CD4-positive, alpha-beta T cell (primary cell): ENCODE data around the gene IL24. TPM values are rescaled to one million over a fixed set of nuclear protein-coding genes. Genes with fewer than 3 reads are reported as not detected.

ENCODE experiments used
- ATAC-seq: fragments of 200-7000 bp; cut with Tn5 transposase; one replicate; pipeline ENCODE4 v1.10.0; 2022; ENCODE audit warnings: mild to moderate bottlenecking; ENCODE audit not compliant: poor library complexity
- CTCF ChIA-PET: fragments of 350-600 bp; sonication (Branson Sonifier 250); formaldehyde crosslinking; loops from one replicate; lab custom pipeline; 2021; ENCODE audit warnings: antibody characterized with exemption, inconsistent platforms; lab: Charles Lee
- POLR2A ChIA-PET: fragments of 350-600 bp; sonication (Branson Sonifier 250); formaldehyde crosslinking; loops from one replicate; lab custom pipeline; 2021; ENCODE audit warnings: antibody characterized with exemption, inconsistent platforms; lab: Charles Lee
- DNase-seq, 14 experiments: peaks; one replicate each; pipeline ENCODE4 v3.0.0-alpha.2; 2013 to 2020; ENCODE audit warnings: mixed read lengths in 2 of 14
- H3K27ac ChIP-seq, 2 donors: one replicate each; pipeline versions ENCODE4 v1.5.1 to v1.7.0; 2013; ENCODE audit warnings: low read length in 2 of 2, low read depth in 1 of 2, mild to moderate bottlenecking in 1 of 2
- H3K27me3 ChIP-seq, 2 experiments: 1 replicate in 1 of 2; 2 replicates in 1 of 2; pipeline versions ENCODE4 v1.6.1 to v1.7.0; 2013; ENCODE audit warnings: low read length in 2 of 2, control low read depth in 1 of 2, mild to moderate bottlenecking in 1 of 2, moderate library complexity in 1 of 2; ENCODE audit not compliant: insufficient read depth in 2 of 2, control insufficient read depth in 1 of 2
- H3K36me3 ChIP-seq: one replicate; pipeline ENCODE4 v1.6.1; 2013; ENCODE audit warnings: low read length, control low read depth; ENCODE audit not compliant: insufficient read depth
- H3K4me1 ChIP-seq: one replicate; pipeline ENCODE4 v1.6.1; 2013; ENCODE audit warnings: low read length, control low read depth; ENCODE audit not compliant: insufficient read depth
- H3K4me3 ChIP-seq: one replicate; pipeline ENCODE4 v1.5.1; 2013; ENCODE audit warnings: mild to moderate bottlenecking, low read length, moderate library complexity
- H3K9me3 ChIP-seq, 2 experiments: 1 replicate in 1 of 2; 2 replicates in 1 of 2; pipeline versions ENCODE4 v1.6.1 to v1.7.0; 2013; ENCODE audit warnings: low read length in 2 of 2, mild to moderate bottlenecking in 2 of 2, control low read depth in 1 of 2, moderate library complexity in 1 of 2; ENCODE audit not compliant: control insufficient read depth in 1 of 2, insufficient read depth in 1 of 2
- H3K27ac Mint-ChIP-seq: one replicate; pipeline ENCODE4 v1.8.0; 2020; ENCODE audit warnings: mixed read lengths
- H3K27me3 Mint-ChIP-seq: one replicate; pipeline ENCODE4 v1.8.0; 2021; ENCODE audit warnings: mixed read lengths
- H3K36me3 Mint-ChIP-seq: one replicate; pipeline ENCODE4 v1.8.0; 2021; ENCODE audit warnings: low read depth, mixed read lengths
- H3K4me1 Mint-ChIP-seq: one replicate; pipeline ENCODE4 v1.8.0; 2021; ENCODE audit warnings: low read depth, mixed read lengths
- H3K4me3 Mint-ChIP-seq: one replicate; pipeline ENCODE4 v1.8.0; 2020; ENCODE audit warnings: mild to moderate bottlenecking, mixed read lengths
- H3K9me3 Mint-ChIP-seq: one replicate; pipeline ENCODE4 v1.8.0; 2020; ENCODE audit warnings: mixed read lengths
- intact Hi-C, 2 experiments: fragments of 100-400 bp; cut with DNase I in 1 of 2; cut with micrococcal nuclease in 1 of 2; formaldehyde crosslinking; loops; one replicate each; pipeline versions ENCODE4 v1.15.1 to v1.9.0; 2023 to 2025; cut with DNase I, micrococcal nuclease
- total RNA-seq, 174 experiments: library from RNA in 2 of 174; stranded (reverse) in 2 of 174; gene quantifications; one replicate each; pipeline ENCODE4 v1.2.3 and lab custom pipeline; 2021 to 2026
- TF ChIP-seq, protein P1 (sequence below): fragments of 200-600 bp; IDR thresholded peaks from one replicate; pipeline ENCODE4 v1.8.0; 2022; ENCODE audit warnings: antibody characterized with exemption, mild to moderate bottlenecking

The IL24 gene
- total RNA-seq, 2 experiments from 2014 or later, result not detected

DNA sequence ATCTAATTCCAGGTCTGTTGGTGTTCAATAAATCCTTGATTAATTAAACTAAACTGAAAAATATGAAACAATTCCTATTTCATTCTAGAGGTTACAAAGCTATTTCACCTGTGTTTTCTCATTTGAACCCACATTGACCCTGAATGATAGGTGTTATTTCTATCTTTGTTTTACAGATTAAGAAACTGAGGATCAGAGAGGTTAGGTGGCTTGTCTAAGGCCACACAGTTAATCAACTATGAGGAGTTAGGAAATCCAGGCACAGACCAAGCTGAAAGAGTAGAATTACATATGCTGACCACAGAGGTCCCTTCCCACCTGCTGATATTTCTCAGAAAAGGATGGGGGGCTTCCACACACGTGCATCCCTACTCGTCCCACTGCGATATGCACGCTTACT is 48.5 kb downstream of the IL24 start:
- Mint-ChIP-seq H3K27me3 (peaks cover 9% of the 10 kb centered on the region), H3K4me1 (no peaks in the 10 kb centered on the region), H3K27ac (no peak overlapping the region), H3K4me3 (no peak overlapping the region), H3K9me3 (no peaks in the 10 kb centered on the region), H3K36me3 (no peaks in the 10 kb centered on the region)
- peaks cover 0 to 6% of the 10 kb centered on the region in 2 experiments for H3K27me3 ChIP-seq
- ChIA-PET POLR2A (no interaction called here), CTCF (interaction anchor here (2.1 kb wide), 1 partner anchor 12 kb away, joined by 8 read pairs; no protein-coding TSS in a partner anchor)
- H3K36me3 ChIP-seq, result no peaks in the 10 kb centered on the region
- ATAC-seq, result no peak
- no peak for DNase-seq
- intact Hi-C loops, result no loop called here
- no peak overlapping the region for H3K27ac ChIP-seq
- H3K4me1 ChIP-seq, result no peaks in the 10 kb centered on the region
- H3K9me3 ChIP-seq, result no peaks in the 10 kb centered on the region
- no peak overlapping the region for H3K4me3 ChIP-seq
- TF ChIP-seq, protein P1, sequence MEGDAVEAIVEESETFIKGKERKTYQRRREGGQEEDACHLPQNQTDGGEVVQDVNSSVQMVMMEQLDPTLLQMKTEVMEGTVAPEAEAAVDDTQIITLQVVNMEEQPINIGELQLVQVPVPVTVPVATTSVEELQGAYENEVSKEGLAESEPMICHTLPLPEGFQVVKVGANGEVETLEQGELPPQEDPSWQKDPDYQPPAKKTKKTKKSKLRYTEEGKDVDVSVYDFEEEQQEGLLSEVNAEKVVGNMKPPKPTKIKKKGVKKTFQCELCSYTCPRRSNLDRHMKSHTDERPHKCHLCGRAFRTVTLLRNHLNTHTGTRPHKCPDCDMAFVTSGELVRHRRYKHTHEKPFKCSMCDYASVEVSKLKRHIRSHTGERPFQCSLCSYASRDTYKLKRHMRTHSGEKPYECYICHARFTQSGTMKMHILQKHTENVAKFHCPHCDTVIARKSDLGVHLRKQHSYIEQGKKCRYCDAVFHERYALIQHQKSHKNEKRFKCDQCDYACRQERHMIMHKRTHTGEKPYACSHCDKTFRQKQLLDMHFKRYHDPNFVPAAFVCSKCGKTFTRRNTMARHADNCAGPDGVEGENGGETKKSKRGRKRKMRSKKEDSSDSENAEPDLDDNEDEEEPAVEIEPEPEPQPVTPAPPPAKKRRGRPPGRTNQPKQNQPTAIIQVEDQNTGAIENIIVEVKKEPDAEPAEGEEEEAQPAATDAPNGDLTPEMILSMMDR, result no peak

GRCh38 chr1:206946261-206946660 is 49.0 kb downstream of the IL24 start, which contains the start of gene PIGR:
Gene PIGR (minus strand): TSS chr1:206946466. CDS start chr1:206940531, 5,935 bp downstream.
- ChIA-PET POLR2A (no interaction called here), CTCF (interaction anchor here (1.5 kb wide), 1 partner anchor 26 kb away, joined by 4 read pairs; no protein-coding TSS in a partner anchor)
- Histone ChIP-seq H3K27ac (no peak within 1 kb of the TSS), H3K36me3 (no peaks in the 10 kb centered on the region), H3K9me3 (no peaks in the 10 kb centered on the region), H3K4me1 (no peaks in the 10 kb centered on the region), H3K27me3 (peaks cover 0 to 6% of the 10 kb centered on the region in 2 experiments), H3K4me3 (no peak within 1 kb of the TSS)
- H3K9me3 Mint-ChIP-seq, result no peaks in the 10 kb centered on the region
- H3K27me3 Mint-ChIP-seq, result peaks cover 9% of the 10 kb centered on the region
- H3K4me3 Mint-ChIP-seq, result no peak within 1 kb of the TSS
- intact Hi-C loops, result no loop called here
- no peak within 1 kb of the TSS for H3K27ac Mint-ChIP-seq
- DNase-seq (no peak), ATAC-seq (no peak)
- H3K36me3 Mint-ChIP-seq, result no peaks in the 10 kb centered on the region
- H3K4me1 Mint-ChIP-seq, result no peaks in the 10 kb centered on the region
- TF ChIP-seq, protein P1, result no peak

DNA sequence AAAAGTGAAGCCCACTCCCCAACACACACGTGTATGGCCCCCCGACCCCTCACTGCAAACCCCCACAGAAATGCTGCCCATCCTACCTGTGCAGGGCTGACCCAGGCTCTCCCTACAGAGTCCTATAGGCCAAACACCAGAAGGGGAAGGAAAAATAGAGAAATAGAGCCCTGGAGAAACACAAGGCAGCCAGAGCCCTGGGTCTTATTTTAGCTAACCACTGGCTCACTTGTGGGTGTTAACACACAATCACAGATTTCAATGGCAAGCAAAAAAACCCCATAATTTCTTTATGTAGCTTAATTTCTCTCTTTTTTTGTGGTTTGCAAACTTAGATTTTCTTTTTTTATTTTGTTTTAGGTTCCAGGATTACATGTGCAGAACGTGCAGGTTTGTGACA is 50.0 kb downstream of the IL24 start:
- Mint-ChIP-seq H3K36me3 (no peaks in the 10 kb centered on the region), H3K9me3 (no peaks in the 10 kb centered on the region), H3K27ac (no peak overlapping the region), H3K4me1 (no peaks in the 10 kb centered on the region), H3K27me3 (peaks cover 9% of the 10 kb centered on the region), H3K4me3 (no peak overlapping the region)
- H3K4me1 ChIP-seq, result no peaks in the 10 kb centered on the region
- H3K27me3 ChIP-seq, result peaks cover 0 to 6% of the 10 kb centered on the region in 2 experiments
- no peaks in the 10 kb centered on the region for H3K9me3 ChIP-seq
- DNase-seq, result no peak
- no peak overlapping the region for H3K4me3 ChIP-seq
- no peak overlapping the region for H3K27ac ChIP-seq
- TF ChIP-seq, protein P1, result no peak
- ATAC-seq, result no peak
- no peaks in the 10 kb centered on the region for H3K36me3 ChIP-seq
- CTCF ChIA-PET, result interaction anchor here (1.5 kb wide), 1 partner anchor 25 kb away, joined by 4 read pairs; no protein-coding TSS in a partner anchor
- intact Hi-C loops, result no loop called here
- POLR2A ChIA-PET, result no interaction called here
